GM19463 (cell line): ENCODE data around the gene TCHHL1.

Source experiments
- ATAC-seq: cut with Tn5 transposase; IDR thresholded peaks from one replicate; pipeline ENCODE4 v1.9.1; 2021; ENCODE audit warnings: mild to moderate bottlenecking, moderate library complexity; ENCODE audit not compliant: unreplicated experiment

Gene TCHHL1

DNA sequence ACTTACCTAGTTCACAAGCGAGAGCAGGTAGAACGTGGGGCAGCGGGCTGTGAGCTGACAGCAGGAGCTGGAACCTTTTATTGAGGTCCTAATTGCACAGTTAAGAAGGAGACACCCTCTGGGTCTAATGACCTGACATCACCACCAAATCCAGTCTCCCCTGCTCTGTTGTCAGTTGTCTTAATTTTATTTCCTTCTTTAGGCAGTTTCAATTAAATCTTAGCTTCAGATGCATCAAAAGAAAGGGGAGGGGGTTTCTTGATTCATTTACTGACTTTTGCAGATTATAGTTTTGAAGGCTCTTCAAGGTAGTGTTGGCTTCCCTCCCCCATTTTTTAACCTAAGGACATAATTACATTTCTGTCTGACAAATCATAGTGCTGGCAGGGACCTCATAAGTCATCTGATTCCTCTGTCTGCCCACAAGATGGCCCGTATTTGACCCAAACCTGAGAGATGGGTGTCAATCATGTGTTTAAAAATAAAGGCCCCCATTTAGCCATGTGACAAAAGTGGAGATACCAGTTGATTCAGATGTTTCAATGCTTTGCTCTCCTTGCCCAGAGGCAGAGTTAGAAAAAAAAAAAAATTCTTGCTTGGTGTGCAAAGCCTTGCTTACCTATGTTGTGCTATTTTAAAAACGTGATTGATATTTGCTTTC, at the start of gene TCHHL1:
Gene TCHHL1, minus strand, starts transcription at position 51 of the 661 bp plus-strand sequence. CDS start 921 bp downstream, outside the sequence.
- ATAC-seq = no peak

DNA sequence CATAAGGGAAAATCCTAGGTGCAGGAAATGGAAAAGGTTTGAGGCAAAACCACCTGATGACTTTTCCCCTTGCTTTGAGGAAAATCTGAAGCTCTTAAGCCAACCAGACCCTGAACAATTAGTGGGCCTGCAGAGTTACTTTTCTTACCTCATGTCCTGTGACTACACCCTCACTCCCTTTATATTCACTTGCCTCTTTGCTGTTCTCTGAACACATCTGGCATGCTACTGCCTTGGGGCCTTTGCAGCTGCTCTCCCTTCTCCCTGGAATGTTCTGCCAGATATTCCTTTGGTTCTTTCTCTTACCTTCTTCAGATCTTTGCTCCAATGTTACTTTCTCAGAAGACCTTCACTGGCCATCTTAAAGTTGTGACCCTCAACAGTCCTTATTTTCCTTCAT, 48.4 kb upstream of the TCHHL1 start:
- no peak for ATAC-seq

DNA sequence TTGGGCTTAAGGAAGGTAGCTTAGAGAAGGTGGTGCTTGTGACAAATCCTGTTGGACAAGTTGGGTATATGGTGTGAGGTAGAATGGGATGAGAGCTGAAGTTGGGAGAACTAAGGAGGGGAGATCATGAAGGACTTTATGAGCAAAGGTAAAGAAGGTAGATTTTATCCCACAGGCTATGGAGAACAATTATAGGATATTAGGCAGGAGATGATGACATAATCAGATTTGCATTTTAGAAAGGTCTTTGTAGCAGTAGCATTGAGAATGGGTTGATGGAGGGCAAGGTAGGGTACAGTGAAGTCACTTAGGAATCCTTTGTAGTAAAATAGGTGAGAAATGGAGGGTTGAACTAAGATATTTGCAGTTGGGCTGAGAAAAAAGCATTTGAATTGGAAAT, 41.3 kb upstream of the TCHHL1 start:
- no peak for ATAC-seq

DNA sequence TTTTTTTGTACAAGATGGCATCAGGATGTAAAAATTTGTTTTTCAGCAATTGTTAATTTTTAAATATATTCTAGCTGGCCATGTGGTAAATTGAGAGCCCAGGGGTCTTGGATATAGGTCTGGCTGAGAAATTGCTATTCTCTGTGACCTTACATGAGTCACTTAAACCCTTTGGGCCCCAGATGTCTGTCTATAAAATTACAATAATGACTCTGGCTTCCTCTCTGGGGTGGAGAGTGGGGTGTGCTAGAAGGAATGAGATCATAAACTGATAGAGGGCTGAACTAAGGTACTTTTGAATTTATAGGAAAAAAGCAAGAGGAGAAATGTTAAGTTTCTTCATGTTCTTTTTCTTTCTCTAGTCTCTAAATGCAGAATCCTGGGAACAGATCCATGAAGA, 38.8 kb upstream of the TCHHL1 start:
- ATAC-seq = no peak

DNA sequence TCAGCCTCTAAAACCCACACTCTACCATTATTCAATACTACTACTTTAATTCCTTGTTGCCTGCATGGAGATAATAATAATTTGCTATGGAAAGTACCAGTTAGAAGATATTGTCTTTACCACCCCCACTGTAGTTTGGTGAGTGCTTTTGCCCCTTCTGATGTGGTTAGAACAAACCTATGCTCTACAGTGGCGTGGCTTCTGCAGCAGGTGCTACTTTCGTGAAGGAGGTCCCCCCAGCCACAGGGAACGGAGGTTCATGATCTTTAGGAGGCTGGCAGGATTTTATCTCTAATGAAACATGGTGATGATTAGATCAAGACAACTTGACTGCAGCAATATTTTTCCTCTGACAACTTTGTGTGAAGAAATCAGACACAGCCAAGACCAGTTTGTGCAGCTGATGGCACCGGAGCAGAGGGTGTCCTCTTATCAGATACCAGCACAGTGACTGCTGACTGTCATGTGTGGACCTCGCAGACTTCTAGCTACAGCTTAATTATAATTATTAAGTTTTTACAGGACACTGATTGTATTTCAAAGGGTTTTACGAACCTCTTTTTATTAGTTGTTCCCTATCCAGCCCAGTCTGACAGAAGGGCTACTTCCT, 37.1 kb upstream of the TCHHL1 start:
- no peak for ATAC-seq

DNA sequence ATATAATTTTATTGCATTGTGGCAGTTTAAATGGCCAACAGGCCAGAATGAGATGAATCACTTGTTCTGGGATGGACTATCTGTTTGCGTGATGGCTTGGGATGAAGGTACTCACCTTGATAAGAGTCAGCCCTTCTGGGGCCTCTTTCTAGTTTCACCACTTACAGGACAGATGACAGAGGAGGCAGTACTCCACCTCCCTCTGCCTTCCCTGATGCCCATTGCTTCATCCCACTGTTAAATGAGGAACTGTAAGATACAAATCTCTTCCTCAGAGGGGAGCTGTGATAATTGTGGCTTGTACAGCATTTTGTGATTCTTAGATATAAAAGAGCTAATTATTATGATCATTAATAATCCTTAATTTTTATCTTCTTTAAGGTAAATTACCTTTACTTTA, 30.1 kb upstream of the TCHHL1 start:
- ATAC-seq = no peak

DNA sequence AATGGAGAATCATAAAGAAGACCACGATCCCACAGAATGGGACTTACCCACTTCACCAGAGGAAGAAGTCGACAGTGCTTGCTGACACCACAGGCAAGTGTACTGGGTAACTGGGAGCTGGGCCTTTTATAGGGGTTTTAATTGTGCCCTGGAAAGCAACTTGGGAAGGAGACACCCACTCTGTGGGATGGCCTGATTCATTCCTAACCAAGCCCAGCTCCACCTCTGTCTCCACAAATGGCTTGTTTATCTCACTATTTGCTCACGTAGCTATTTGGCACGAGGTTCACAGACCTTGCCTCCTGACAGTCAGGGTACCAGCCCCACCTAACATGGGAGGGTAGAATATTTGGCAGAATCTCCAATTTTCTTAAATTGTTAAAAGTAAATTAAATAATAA, 26.5 kb upstream of the TCHHL1 start, which contains the start of gene TCHH:
Gene TCHH, minus strand, starts transcription at position 101 of the 400 bp plus-strand sequence. CDS start 1,364 bp downstream, outside the sequence.
- no peak for ATAC-seq

DNA sequence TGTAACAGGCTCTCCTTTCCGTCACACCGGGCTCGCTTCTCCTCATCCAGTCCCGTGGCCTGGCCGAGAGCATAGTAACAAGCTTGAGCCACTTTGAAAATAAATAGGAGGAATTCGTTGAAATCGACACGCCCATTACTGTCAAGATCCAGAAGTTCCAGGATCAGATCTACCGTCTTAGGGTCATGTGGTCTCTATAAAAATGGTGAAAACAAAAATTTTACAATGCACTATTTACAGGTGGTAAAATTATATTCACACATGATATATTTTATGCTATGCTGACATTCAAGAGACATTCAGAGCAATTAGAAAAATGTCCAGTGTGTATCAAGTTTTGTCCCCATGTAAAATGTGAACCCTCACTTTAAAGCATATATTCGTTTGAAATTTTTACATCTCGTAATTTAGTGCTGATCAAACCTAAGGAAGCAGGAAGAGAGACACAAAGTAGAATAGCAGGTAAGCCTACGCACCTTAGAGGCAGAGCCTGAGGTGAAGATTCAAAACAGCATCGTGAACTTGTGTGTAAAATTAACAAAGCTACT, 24.1 kb upstream of the TCHHL1 start:
- ATAC-seq = no peak

DNA sequence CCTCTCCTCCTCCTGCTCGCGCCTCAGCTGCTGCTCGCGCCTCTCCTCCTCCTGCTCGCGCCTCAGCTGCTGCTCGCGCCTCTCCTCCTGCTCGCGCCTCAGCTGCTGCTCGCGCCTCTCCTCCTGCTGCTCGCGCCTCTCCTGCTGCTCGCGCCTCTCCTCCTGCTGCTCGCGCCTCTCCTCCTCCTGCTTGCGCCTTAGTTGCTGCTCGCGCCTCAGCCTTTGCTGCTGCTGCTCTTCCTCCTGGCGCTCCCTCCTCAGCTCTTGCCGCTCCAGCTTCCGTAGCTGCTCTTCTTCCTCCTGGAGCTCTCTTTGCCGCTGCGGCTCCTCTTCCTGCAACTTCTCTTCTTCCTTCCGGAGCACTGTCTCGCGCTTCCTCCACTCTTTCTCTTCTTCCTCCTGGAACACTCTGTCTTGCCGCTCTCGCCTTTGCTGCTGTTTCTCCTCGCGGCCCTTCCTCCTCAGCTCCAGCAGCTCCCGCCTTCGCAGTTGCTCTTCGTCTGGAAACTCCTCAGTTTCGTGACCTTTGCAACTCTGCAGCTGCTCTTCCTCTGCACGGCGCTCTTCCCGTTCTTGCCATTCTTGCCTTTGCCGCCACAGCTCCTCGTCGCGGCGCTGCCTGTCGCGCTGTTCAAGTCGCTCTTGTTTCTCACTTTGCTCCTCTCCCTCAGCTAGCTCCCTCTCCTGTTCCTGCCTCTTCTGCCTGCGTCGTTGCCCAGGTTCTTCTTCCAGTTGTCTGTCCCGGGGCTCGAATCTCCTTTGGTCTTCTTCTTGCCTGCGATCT, 23.4 kb upstream of the TCHHL1 start:
- no peak for ATAC-seq

DNA sequence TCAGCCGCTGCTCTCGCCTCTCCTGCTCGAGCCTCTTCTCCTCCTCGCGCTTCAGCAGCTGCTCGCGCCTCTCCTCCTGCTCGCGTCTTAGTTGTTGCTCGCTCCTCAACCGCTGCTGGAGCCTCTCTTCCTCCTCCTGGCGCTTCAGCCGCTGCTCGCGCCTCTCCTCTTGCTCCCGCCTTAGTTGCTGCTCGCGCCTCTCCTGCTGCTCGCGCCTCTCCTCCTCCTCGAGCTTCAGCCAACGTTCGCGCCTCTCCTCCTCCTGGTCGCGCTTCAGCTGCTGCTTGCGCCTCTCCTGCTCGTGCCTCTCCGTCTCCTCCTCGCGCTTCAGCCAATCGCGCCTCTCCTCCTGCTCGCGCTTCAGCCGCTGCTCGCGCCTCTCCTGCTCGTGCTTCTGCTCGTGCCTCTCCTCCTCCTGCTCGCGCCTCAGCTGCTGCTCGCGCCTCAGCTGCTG, 22.7 kb upstream of the TCHHL1 start:
- no peak for ATAC-seq

DNA sequence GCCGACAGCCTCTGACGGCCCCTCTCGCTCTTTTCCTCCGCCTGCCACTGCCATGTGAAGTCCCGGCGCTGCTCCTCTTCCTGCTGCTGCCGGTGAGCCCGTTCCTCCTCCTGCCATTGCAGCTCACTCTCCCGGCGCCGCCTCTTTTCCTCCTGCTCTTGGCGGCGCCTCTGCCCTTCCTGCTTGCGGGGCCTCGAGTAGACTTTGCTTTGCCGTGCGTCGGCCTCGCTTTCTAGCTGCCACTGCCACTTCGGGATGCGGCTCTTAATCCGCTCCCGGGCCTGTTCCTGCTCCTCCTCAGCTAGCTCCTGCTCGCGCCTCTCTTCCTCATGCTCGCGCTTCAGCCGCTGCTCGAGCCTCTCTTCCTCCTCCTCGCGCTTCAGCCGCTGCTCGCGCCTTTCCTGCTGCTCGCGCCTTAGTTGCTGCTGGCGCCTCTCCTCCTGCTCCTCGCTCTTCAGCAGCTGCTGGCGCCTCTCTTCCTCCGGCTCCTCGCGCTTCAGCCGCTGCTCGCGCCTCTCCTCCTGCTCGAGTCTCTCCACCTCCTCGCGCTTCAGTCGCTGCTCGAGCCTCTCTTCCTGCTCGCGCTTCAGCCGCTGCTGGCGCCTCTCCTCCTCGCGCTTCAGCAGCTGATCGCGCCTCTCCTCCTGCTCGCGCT, 22.1 kb upstream of the TCHHL1 start:
- no peak for ATAC-seq

DNA sequence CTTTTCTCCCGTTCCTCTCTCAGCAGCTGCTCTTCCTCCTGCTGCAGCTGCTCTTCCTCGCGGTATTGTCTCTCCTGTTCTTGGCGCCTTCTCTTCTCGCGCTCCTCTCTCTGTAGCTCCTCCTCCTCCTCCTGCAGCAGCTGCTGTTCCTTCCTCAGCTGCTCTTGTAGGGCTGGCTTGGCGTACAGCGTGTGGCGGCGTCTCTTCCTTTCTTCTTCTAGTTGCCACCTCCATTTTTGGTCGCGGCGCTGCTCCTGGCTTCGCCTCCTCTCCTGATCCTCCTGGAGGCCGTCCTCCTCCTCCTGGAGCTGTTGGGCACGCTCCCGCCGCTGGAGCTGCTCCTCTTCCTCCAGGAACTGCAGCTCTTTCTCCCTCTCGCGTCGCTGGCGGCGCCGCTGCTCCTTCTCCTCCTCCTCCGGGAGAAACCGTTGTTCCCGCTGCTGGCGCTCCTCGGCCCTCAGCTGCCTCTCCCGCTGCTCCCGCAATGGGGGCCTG, 21.5 kb upstream of the TCHHL1 start:
- ATAC-seq = no peak

DNA sequence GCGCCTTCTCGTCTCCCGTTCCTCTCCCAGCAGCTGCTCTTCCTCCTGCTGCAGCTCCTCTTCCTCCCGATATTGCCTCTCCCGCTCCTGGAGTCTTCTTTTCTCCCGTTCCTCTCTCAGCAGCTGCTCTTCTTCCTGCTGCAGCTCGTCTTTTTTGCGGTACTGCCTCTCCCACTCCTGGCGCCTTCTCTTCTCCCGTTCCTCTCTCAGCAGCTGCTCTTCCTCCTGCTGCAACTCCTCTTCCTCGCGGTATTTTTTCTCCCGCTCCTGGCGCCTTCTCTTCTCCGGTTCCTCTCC, 21.1 kb upstream of the TCHHL1 start:
- no peak for ATAC-seq

DNA sequence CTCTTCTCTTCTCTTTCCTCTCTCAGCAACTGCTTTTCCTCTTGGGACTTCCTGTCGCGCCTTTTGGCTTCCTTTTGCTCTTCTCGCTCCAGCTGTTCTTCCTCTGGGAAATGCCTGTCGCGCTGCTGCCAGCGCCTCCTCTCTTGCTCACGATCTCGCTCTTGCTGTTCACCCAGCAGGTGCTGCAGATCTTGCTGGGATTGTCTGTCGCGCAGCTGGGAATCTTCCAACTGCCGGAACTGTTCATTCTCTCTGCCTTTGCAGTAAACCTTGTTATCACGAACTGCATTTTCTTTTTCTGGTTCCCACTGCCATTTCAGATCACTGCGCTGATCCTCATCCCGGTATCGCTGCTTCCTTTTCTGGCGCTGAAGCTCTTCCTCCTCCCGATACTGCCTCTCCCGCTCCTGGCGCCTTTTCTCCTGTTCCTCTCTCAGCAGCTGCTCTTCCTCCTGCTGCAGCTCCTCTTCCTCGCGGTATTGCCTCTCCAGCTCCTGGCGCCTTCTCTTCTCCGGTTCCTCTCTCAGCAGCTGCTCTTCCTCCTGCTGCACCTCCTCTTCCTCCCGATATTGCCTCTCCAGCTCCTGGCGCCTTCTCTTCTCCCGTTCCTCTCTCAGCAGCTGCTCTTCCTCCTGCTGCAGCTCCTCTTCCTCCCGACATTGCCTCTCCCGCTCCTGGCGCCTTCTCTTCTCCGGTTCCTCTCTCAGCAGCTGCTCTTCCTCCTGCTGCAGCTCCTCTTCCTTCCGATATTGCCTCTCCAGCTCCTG, 20.6 kb upstream of the TCHHL1 start:
- no peak for ATAC-seq

DNA sequence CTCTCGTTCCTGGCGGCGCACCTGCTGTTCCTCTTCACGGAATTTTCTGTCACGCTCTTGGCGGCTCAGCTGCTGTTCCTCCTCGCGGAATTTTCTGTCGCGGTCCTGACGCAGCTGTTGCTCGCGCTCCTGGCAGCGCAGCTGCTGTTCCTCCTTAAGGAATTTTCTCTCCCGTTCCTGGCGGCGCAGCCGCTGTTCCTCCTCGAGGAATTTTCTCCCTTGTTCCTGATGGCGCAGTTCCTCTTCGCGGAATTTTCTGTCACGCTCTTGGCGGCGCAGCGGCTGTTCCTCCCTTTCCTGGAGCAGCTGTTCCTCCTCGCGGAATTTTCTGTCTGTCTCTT, 20.0 kb upstream of the TCHHL1 start:
- no peak for ATAC-seq

DNA sequence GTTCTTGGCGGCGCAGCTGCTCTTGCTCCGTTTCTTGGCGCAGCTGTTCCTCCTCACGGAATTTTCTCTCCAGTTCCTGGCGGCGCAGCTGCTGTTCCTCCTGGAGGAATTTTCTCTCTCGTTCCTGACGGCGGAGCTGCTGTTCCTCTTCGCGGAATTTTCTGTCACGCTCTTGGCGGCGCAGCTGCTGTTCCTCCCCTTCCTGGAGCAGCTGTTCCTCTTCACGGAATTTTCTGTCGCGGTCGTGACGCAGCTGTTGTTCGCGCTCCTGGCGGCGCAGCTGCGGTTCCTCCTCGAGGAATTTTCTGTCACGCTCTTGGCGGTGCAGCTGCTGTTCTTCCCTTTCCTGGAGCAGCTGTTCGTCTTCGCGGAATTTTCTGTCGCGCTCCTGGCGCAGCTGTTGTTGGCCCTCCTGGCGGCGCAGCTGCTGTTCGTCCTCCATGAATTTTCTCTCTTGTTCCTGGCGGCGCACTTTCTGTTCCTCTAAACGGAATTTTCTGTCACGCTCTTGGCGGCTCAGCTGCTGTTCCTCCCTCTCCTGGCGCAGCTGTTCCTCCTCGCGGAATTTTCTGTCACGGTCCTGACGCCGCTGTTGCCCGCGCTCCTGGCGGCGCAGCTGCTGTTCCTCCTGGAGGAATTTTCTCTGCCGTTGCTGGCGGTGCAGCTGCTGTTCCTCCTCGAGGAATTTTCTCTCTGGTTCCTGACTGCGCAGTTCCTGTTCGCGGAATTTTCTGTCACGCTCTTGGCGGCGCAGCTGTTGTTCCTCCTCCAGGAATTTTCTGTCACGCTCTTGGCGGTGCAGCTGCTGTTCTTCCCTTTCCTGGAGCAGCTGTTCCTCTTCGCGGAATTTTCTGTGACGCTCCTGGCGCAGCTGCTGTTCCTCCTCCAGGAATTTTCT, 19.4 kb upstream of the TCHHL1 start:
- no peak for ATAC-seq

DNA sequence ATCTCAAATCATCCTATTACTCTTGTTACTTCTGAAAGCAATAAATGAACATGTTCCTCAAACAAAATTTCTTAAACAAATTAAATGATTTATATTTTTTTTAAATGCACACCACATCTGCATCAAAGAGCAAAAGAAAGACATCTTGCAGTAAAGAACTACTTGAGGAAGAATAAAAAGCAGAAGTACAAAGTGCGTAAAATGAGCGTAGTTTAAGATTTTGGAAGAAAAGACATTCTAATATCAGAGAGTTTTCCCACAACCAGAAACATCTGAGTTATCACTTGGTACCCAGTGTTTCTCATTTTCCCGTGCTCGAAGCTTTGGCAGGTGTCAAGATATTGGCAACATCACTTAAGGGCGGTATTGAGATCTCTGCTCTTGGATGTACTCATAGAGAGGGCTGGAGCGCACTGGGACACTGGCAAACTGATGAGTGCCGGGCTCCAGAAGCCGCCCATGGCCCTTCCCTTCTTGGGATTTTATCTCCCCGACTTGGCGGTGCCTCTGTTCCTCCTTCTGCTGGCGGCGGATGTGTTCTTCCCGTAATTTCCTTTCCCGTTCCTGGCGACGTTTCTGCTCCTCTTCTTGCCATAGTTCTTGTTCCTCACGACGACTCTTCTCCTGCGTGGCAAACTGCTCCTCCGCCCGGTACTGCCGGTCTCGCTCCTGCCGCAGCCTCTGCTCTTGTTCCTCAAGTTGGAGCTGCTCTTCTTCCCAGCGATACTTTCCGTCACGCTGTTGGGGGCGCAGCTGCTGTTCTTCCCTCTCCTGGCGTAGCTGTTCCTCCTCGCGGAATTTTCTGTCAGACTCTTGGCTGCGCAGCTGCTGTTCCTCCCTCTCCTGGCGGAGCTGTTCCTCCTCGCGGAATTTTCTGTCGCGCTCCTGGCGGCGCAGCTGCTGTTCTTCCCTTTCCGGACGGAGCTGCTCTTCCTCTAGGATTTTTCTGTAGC, 18.4 kb upstream of the TCHHL1 start:
- ATAC-seq = no peak

DNA sequence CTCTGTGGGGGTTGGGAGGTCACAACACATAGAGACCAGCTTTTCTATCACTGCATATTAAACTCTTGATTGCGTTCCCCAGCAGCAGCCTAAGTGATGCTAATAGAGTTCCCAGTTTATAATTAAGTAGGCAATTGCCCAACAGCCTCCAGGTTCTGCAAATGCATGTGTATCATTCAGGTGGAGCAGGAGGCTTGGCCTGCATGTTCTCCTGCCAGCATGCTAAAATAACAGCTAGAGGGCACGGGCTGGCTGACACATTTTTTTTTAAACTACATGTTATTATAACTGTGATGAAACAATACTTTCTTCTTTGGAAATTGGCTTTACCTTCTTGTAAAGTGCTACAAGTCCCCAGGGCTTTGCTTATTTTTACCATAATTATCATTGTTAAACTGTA, 16.0 kb upstream of the TCHHL1 start:
- no peak for ATAC-seq
